Suppressor macrophage treated with lipopolysaccharide for 1 hour (primary cell): Measurements from ENCODE around the gene LSM2.

Experiments
- DNase-seq, 3 donors: peaks; one replicate each; pipeline ENCODE4 v3.0.0-alpha.2; 2020 to 2022

Gene LSM2

GRCh38 chr6:31776485-31776988, 30.2 kb downstream of the LSM2 start:
- no peak for DNase-seq

GRCh38 chr6:31775633-31776484, 30.9 kb downstream of the LSM2 start:
- DNase-seq, result no peak

GRCh38 chr6:31775184-31775583, 31.6 kb downstream of the LSM2 start:
- no peak for DNase-seq

GRCh38 chr6:31771992-31772358, 34.8 kb downstream of the LSM2 start:
- DNase-seq, result peak in 2 of 3 donors; percentile 48 to 52

- no peak for DNase-seq
Observed at GRCh38 chr6:31770860-31771259, 35.9 kb downstream of the LSM2 start.

GRCh38 chr6:31769684-31770371, 36.9 kb downstream of the LSM2 start:
- DNase-seq, result peak; percentile 76 to 90 (median 83)

GRCh38 chr6:31768363-31769257, 38.2 kb downstream of the LSM2 start:
- peak; percentile 81 to 90 (median 86) for DNase-seq

- peak in 2 of 3 donors; percentile 22 to 27 for DNase-seq
Observed at GRCh38 chr6:31767096-31767645, 39.6 kb downstream of the LSM2 start.

- no peak for DNase-seq
Observed at GRCh38 chr6:31765910-31766794, 40.6 kb downstream of the LSM2 start.

- DNase-seq, result no peak
Observed at GRCh38 chr6:31765559-31765909, 41.2 kb downstream of the LSM2 start.

- no peak for DNase-seq
Observed at GRCh38 chr6:31764198-31764597, 42.6 kb downstream of the LSM2 start.

GRCh38 chr6:31763619-31763940, 43.2 kb downstream of the LSM2 start:
- no peak for DNase-seq

- no peak for DNase-seq
Observed at GRCh38 chr6:31762878-31763618, 43.7 kb downstream of the LSM2 start.

- no peak for DNase-seq
Observed at GRCh38 chr6:31762356-31762755, 44.4 kb downstream of the LSM2 start, which contains the start of gene SAPCD1. Gene SAPCD1, plus strand, starts transcription at chr6:31762656. Its CDS starts 399 bp downstream, at chr6:31763055.

- no peak for DNase-seq
Observed at GRCh38 chr6:31761343-31761742, 45.4 kb downstream of the LSM2 start.

GRCh38 chr6:31760790-31761189, 46.0 kb downstream of the LSM2 start:
- DNase-seq, result no peak

- no peak for DNase-seq
Observed at GRCh38 chr6:31758281-31758680, 48.5 kb downstream of the LSM2 start.

- DNase-seq, result peak in 1 of 3 donors; percentile 11
Observed at GRCh38 chr6:31752739-31753319, 53.9 kb downstream of the LSM2 start.

- DNase-seq, result no peak
Observed at GRCh38 chr6:31750411-31751022, 56.2 kb downstream of the LSM2 start.
